Activated CD4-positive, alpha-beta memory T cell treated with anti-CD3 and anti-CD28 coated beads for 36 hours (primary cell): ENCODE data around the gene ERCC3. TPM values are rescaled to one million over a fixed set of nuclear protein-coding genes. Genes with fewer than 3 reads are reported as not detected.

Experiments
- CTCF ChIA-PET: fragments of 350-600 bp; sonication (Branson Sonifier 250); formaldehyde crosslinking; loops from one replicate; lab custom pipeline; 2021; ENCODE audit warnings: antibody characterized with exemption, inconsistent platforms; lab: Charles Lee
- POLR2A ChIA-PET: fragments of 350-600 bp; sonication (Branson Sonifier 250); formaldehyde crosslinking; loops from one replicate; lab custom pipeline; 2021; ENCODE audit warnings: antibody characterized with exemption; lab: Charles Lee
- DNase-seq: peaks from one replicate; pipeline ENCODE4 v3.0.0-alpha.2; 2020
- H3K27ac Mint-ChIP-seq: one replicate; pipeline ENCODE4 v1.8.0; 2021; ENCODE audit warnings: mixed read lengths
- H3K27me3 Mint-ChIP-seq: one replicate; pipeline ENCODE4 v1.8.0; 2021; ENCODE audit warnings: mixed read lengths
- H3K36me3 Mint-ChIP-seq: one replicate; pipeline ENCODE4 v1.8.0; 2021; ENCODE audit warnings: mixed read lengths
- H3K4me1 Mint-ChIP-seq: one replicate; pipeline ENCODE4 v1.8.0; 2021; ENCODE audit warnings: low read depth, mixed read lengths
- H3K4me3 Mint-ChIP-seq: one replicate; pipeline ENCODE4 v1.8.0; 2021; ENCODE audit warnings: mild to moderate bottlenecking, mixed read lengths
- H3K9me3 Mint-ChIP-seq: one replicate; pipeline ENCODE4 v1.8.0; 2021; ENCODE audit warnings: mixed read lengths
- intact Hi-C: fragments of 100-400 bp; cut with micrococcal nuclease; formaldehyde crosslinking; loops from one replicate; pipeline ENCODE4 v1.15.1; 2023
- total RNA-seq, 2 experiments: library from RNA; stranded (reverse); gene quantifications; one replicate each; pipeline ENCODE4 v1.2.3, GENCODE V29; 2021

ERCC3 gene
- total RNA-seq, 2 experiments from 2014 or later = 46.1 to 47.3 TPM

GRCh38 chr2:127314193-127314988, 20.4 kb upstream of the ERCC3 start:
- no peak for DNase-seq

GRCh38 chr2:127313406-127313805, 19.5 kb upstream of the ERCC3 start:
- Mint-ChIP-seq H3K36me3 (peaks cover 39% of the 10 kb centered on the region), H3K27ac (no peak overlapping the region), H3K9me3 (no peaks in the 10 kb centered on the region), H3K4me1 (no peaks in the 10 kb centered on the region), H3K4me3 (no peak overlapping the region), H3K27me3 (no peaks in the 10 kb centered on the region)
- intact Hi-C loops = no loop called here
- ChIA-PET POLR2A (no interaction called here), CTCF (no interaction called here)
- no peak for DNase-seq

More at GRCh38 chr2:127314193-127314988, 20.4 kb upstream of the ERCC3 start:
- Mint-ChIP-seq H3K27ac (no peak overlapping the region), H3K36me3 (peaks cover 41% of the 10 kb centered on the region), H3K4me1 (no peaks in the 10 kb centered on the region), H3K27me3 (no peaks in the 10 kb centered on the region), H3K9me3 (no peaks in the 10 kb centered on the region), H3K4me3 (no peak overlapping the region)
- intact Hi-C loops = no loop called here
- ChIA-PET POLR2A (no interaction called here), CTCF (no interaction called here)

GRCh38 chr2:127310980-127311379, 17.0 kb upstream of the ERCC3 start:
- no peak for DNase-seq
- ChIA-PET POLR2A (no interaction called here), CTCF (interaction anchor here (1.8 kb wide), 1 partner anchor 13 kb away, joined by 4 read pairs; no protein-coding TSS in a partner anchor)
- Mint-ChIP-seq H3K4me1 (no peaks in the 10 kb centered on the region), H3K4me3 (no peak overlapping the region), H3K9me3 (no peaks in the 10 kb centered on the region), H3K36me3 (peaks cover 37% of the 10 kb centered on the region), H3K27me3 (no peaks in the 10 kb centered on the region), H3K27ac (no peak overlapping the region)
- intact Hi-C loops = no loop called here

- intact Hi-C loops = no loop called here
- H3K4me3 Mint-ChIP-seq = no peak overlapping the region
- CTCF ChIA-PET = interaction anchor here (1.2 to 1.8 kb wide), 2 partner anchors 15 kb away, joined by 4 read pairs; no protein-coding TSS in a partner anchor
Observed at GRCh38 chr2:127309468-127309867, 15.5 kb upstream of the ERCC3 start.

GRCh38 chr2:127308586-127309138, 14.7 kb upstream of the ERCC3 start:
- no peaks in the 10 kb centered on the region for H3K4me1 Mint-ChIP-seq
- H3K9me3 Mint-ChIP-seq = no peaks in the 10 kb centered on the region
- peaks cover 28% of the 10 kb centered on the region for H3K36me3 Mint-ChIP-seq
- intact Hi-C loops = no loop called here
- no peak overlapping the region for H3K27ac Mint-ChIP-seq
- no peaks in the 10 kb centered on the region for H3K27me3 Mint-ChIP-seq
- no peak for DNase-seq
- ChIA-PET POLR2A (no interaction called here), CTCF (interaction anchor here (1.2 kb wide), 1 partner anchor 16 kb away, joined by 4 read pairs; no protein-coding TSS in a partner anchor)
- H3K4me3 Mint-ChIP-seq = no peak overlapping the region

More at GRCh38 chr2:127309468-127309867, 15.5 kb upstream of the ERCC3 start:
- H3K36me3 Mint-ChIP-seq = peaks cover 29% of the 10 kb centered on the region
- no peaks in the 10 kb centered on the region for H3K4me1 Mint-ChIP-seq
- H3K9me3 Mint-ChIP-seq = no peaks in the 10 kb centered on the region
- no peak overlapping the region for H3K27ac Mint-ChIP-seq
- POLR2A ChIA-PET = no interaction called here
- DNase-seq = no peak
- no peaks in the 10 kb centered on the region for H3K27me3 Mint-ChIP-seq

GRCh38 chr2:127305990-127306585, 12.1 kb upstream of the ERCC3 start:
- Mint-ChIP-seq H3K4me1 (no peaks in the 10 kb centered on the region), H3K36me3 (peaks cover 17% of the 10 kb centered on the region)

GRCh38 chr2:127302168-127302567, 8.2 kb upstream of the ERCC3 start:
- no peak overlapping the region for H3K27ac Mint-ChIP-seq
- CTCF ChIA-PET = interaction anchor here (1.6 kb wide), 1 partner anchor 177 kb away, joined by 6 read pairs; no protein-coding TSS in a partner anchor
- no peaks in the 10 kb centered on the region for H3K9me3 Mint-ChIP-seq
- DNase-seq = no peak
- peaks cover 4% of the 10 kb centered on the region for H3K36me3 Mint-ChIP-seq
- POLR2A ChIA-PET = no interaction called here
- no peak overlapping the region for H3K4me3 Mint-ChIP-seq
- intact Hi-C loops = no loop called here
- H3K4me1 Mint-ChIP-seq = no peaks in the 10 kb centered on the region
- H3K27me3 Mint-ChIP-seq = no peaks in the 10 kb centered on the region

More at GRCh38 chr2:127305990-127306585, 12.1 kb upstream of the ERCC3 start:
- ChIA-PET POLR2A (no interaction called here), CTCF (interaction anchor here (1.2 kb wide), 1 partner anchor 173 kb away, joined by 4 read pairs; no protein-coding TSS in a partner anchor)
- Mint-ChIP-seq H3K27me3 (no peaks in the 10 kb centered on the region), H3K27ac (no peak overlapping the region), H3K9me3 (no peaks in the 10 kb centered on the region), H3K4me3 (no peak overlapping the region)
- intact Hi-C loops = no loop called here
- no peak for DNase-seq

- peak; percentile 36 for DNase-seq
- Mint-ChIP-seq H3K36me3 (peaks cover 43% of the 10 kb centered on the region), H3K27me3 (no peaks in the 10 kb centered on the region), H3K4me1 (peaks cover 28% of the 10 kb centered on the region), H3K9me3 (no peaks in the 10 kb centered on the region), H3K4me3 (peak overlapping the region; percentile 100), H3K27ac (peak overlapping the region; percentile 97)
- CTCF ChIA-PET = interaction anchor here (0.6 to 2.6 kb wide), 9 partner anchors 11 to 226 kb away, joined by 3 to 19 read pairs (median 4); no protein-coding TSS in a partner anchor
- intact Hi-C loops = loop anchor here (5.0 kb wide), 1 partner anchor 94 kb away; the partner anchor contains the start of gene MAP3K2
- POLR2A ChIA-PET = interaction anchor here (0.9 to 2.2 kb wide), 4 partner anchors 95 to 798 kb away, joined by 4 to 10 read pairs (median 6); partner anchors contain the start of genes IWS1 and MAP3K2
Observed at GRCh38 chr2:127293386-127293747, 577 bp downstream of the ERCC3 start.

GRCh38 chr2:127288274-127288673, 5.7 kb downstream of the ERCC3 start:
- H3K9me3 Mint-ChIP-seq = peaks cover 8% of the 10 kb centered on the region
- H3K4me1 Mint-ChIP-seq = peaks cover 27% of the 10 kb centered on the region
- CTCF ChIA-PET = no interaction called here
- POLR2A ChIA-PET = interaction anchor here (1.2 kb wide), 1 partner anchor 15 kb away, joined by 3 read pairs; no protein-coding TSS in a partner anchor
- H3K4me3 Mint-ChIP-seq = no peak overlapping the region
- no peak for DNase-seq
- intact Hi-C loops = no loop called here
- H3K36me3 Mint-ChIP-seq = peaks cover 75% of the 10 kb centered on the region
- H3K27me3 Mint-ChIP-seq = no peaks in the 10 kb centered on the region
- H3K27ac Mint-ChIP-seq = no peak overlapping the region

- no peak for DNase-seq
- no peaks in the 10 kb centered on the region for H3K27me3 Mint-ChIP-seq
- H3K4me3 Mint-ChIP-seq = no peak overlapping the region
- peaks cover 59% of the 10 kb centered on the region for H3K36me3 Mint-ChIP-seq
- H3K4me1 Mint-ChIP-seq = peaks cover 14% of the 10 kb centered on the region
- intact Hi-C loops = no loop called here
- POLR2A ChIA-PET = no interaction called here
- CTCF ChIA-PET = interaction anchor here (1.1 kb wide), 1 partner anchor 308 kb away, joined by 3 read pairs; no protein-coding TSS in a partner anchor
- H3K9me3 Mint-ChIP-seq = peaks cover 8% of the 10 kb centered on the region
- no peak overlapping the region for H3K27ac Mint-ChIP-seq
Observed at GRCh38 chr2:127283275-127283674, 10.7 kb downstream of the ERCC3 start.

- CTCF ChIA-PET = interaction anchor here (0.6 to 1.1 kb wide), 2 partner anchors 21 to 213 kb away, joined by 3 to 4 read pairs; no protein-coding TSS in a partner anchor
- no peak overlapping the region for H3K27ac Mint-ChIP-seq
- peaks cover 27% of the 10 kb centered on the region for H3K4me1 Mint-ChIP-seq
- H3K27me3 Mint-ChIP-seq = no peaks in the 10 kb centered on the region
- no peak overlapping the region for H3K4me3 Mint-ChIP-seq
- POLR2A ChIA-PET = no interaction called here
- peaks cover 57% of the 10 kb centered on the region for H3K36me3 Mint-ChIP-seq
- DNase-seq = no peak
- peaks cover 8% of the 10 kb centered on the region for H3K9me3 Mint-ChIP-seq
- intact Hi-C loops = no loop called here
Observed at GRCh38 chr2:127280693-127281092, 13.3 kb downstream of the ERCC3 start.

GRCh38 chr2:127279781-127280180, 14.2 kb downstream of the ERCC3 start:
- Mint-ChIP-seq H3K4me1 (peaks cover 31% of the 10 kb centered on the region), H3K36me3 (peaks cover 61% of the 10 kb centered on the region), H3K27ac (no peak overlapping the region), H3K27me3 (no peaks in the 10 kb centered on the region), H3K9me3 (peaks cover 8% of the 10 kb centered on the region), H3K4me3 (no peak overlapping the region)
- intact Hi-C loops = no loop called here
- CTCF ChIA-PET = no interaction called here
- no peak for DNase-seq
- POLR2A ChIA-PET = no interaction called here
